ENCODE results near the gene IFI27L1.

Gene IFI27L1

GRCh38 chr14:94093418-94093817 is 12.3 kb downstream of the IFI27L1 start:
- ChIA-PET CTCF (interaction anchor here (0.9 kb wide), 1 partner anchor 43 kb away, joined by 3 read pairs; no protein-coding TSS in a partner anchor), POLR2A (no interaction called here)
- DNase-seq (ENCODE audit: low read depth, low spot score): no peak
- TF ChIP-seq, protein P1, sequence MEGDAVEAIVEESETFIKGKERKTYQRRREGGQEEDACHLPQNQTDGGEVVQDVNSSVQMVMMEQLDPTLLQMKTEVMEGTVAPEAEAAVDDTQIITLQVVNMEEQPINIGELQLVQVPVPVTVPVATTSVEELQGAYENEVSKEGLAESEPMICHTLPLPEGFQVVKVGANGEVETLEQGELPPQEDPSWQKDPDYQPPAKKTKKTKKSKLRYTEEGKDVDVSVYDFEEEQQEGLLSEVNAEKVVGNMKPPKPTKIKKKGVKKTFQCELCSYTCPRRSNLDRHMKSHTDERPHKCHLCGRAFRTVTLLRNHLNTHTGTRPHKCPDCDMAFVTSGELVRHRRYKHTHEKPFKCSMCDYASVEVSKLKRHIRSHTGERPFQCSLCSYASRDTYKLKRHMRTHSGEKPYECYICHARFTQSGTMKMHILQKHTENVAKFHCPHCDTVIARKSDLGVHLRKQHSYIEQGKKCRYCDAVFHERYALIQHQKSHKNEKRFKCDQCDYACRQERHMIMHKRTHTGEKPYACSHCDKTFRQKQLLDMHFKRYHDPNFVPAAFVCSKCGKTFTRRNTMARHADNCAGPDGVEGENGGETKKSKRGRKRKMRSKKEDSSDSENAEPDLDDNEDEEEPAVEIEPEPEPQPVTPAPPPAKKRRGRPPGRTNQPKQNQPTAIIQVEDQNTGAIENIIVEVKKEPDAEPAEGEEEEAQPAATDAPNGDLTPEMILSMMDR (IDR thresholded peaks at IDR 0.05; ENCODE audit: insufficient read depth, low read length, missing control alignments): no peak
- no peak overlapping the region for H3K4me3 ChIP-seq (ENCODE audit: low read depth, low read length)

DNA sequence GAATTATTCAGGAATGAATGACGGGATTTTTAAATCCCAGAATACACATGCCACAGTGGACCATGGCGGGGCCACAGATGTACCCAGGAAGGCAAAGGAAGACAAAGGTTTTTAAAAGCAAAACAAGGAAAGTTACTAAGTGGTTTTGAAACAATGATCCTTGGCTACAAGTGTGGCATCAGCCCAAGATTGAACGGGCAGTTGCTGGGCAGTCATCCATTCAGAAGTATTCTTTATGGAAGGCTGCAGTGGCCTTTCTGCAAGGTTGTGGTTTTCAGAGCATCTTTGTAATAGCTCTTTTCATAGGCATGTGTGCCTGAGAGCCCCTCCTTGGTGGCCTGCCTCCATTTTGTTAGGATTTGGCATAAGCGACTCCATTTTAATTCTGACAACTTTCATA is 16.0 kb downstream of the IFI27L1 start:
- TF ChIP-seq, protein P1 (IDR thresholded peaks at IDR 0.05; ENCODE audit: insufficient read depth, low read length, missing control alignments): no peak
- CTCF ChIA-PET: interaction anchor here (0.6 to 3.6 kb wide), 5 partner anchors 11 to 114 kb away, joined by 3 to 15 read pairs (median 4); no protein-coding TSS in a partner anchor
- no peak overlapping the region for H3K4me3 ChIP-seq (ENCODE audit: low read depth, low read length)
- no peak for DNase-seq (ENCODE audit: low read depth, low spot score)
- POLR2A ChIA-PET: interaction anchor here (1.2 kb wide), 1 partner anchor 16 kb away, joined by 3 read pairs; the partner anchor contains the start of genes DDX24 and IFI27L1

DNA sequence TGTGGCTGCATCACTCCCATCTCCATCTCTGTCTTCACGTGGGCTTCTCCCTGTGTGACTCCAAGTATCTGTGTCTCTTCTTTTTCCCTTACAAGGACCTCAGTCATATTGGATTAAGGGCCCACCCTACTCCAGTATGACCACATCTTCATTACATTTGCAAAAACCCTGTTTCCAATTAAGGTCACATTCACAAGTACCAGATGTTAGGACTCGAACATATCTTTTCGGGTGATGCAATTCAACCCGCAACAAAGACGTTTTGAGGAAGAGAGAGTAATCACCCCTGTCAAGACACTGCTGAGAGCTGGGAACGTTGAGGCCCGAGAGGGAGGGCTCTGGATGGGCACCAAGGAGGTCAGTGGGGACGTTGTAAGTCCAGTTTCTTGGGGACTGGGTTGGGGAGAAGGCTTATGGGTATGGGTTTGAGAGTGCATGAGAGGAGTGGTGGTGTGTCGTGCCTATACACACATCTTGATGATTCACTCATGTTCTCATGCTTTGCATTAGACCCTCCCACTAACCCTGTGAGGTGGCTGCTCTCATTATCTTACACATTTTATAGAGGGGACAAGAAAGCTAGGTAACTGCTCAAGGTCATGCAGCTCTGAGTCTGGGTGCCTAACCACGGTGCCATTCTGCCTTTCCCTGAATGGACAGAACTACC is 17.3 kb downstream of the IFI27L1 start:
- ChIA-PET CTCF (interaction anchor here (1.8 to 3.6 kb wide), 3 partner anchors 8 to 38 kb away, joined by 5 to 15 read pairs (median 12); no protein-coding TSS in a partner anchor), POLR2A (no interaction called here)
- H3K4me3 ChIP-seq (ENCODE audit: low read depth, low read length): no peak overlapping the region
- no peak for DNase-seq (ENCODE audit: low read depth, low spot score)
- TF ChIP-seq, protein P1 (IDR thresholded peaks at IDR 0.05; ENCODE audit: insufficient read depth, low read length, missing control alignments): no peak

- ChIA-PET POLR2A (no interaction called here), CTCF (interaction anchor here (1.0 to 3.6 kb wide), 4 partner anchors 9 to 37 kb away, joined by 4 to 15 read pairs (median 8); partner anchors contain the start of gene IFI27L2)
- DNase-seq (ENCODE audit: low read depth, low spot score): no peak
- TF ChIP-seq, protein P1 (IDR thresholded peaks at IDR 0.05; ENCODE audit: insufficient read depth, low read length, missing control alignments): no peak
- no peak overlapping the region for H3K4me3 ChIP-seq (ENCODE audit: low read depth, low read length)
Observed at GRCh38 chr14:94099006-94099405, 17.9 kb downstream of the IFI27L1 start.

DNA sequence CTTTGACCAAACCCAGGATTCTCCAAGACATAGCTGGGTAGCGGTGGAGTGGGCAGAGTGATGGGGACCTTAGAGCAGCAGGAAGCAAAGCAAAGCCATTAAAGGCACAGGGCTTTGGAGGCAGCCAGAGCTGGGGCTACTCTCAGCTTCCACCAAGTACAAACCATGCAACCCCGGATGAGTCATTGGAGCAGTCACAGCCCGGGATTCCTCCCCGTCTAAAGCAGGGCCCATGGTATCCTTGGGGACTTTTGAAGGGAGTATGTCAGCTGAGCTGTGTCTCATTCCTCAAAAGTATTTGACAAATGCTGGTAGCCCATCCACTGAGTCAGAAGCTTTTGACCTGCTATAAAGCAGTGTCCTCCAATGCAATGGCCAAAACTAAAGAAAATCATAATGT is 19.7 kb downstream of the IFI27L1 start:
- ChIA-PET CTCF (interaction anchor here (0.7 to 3.6 kb wide), 3 partner anchors 12 to 161 kb away, joined by 3 to 15 read pairs (median 3); no protein-coding TSS in a partner anchor), POLR2A (interaction anchor here (0.6 to 0.8 kb wide), 2 partner anchors 12 to 20 kb away, joined by 3 to 5 read pairs; partner anchors contain the start of genes DDX24 and IFI27L1)
- H3K4me3 ChIP-seq (ENCODE audit: low read depth, low read length): no peak overlapping the region
- peak; percentile 45 for DNase-seq (ENCODE audit: low read depth, low spot score)
- TF ChIP-seq, protein P1 (IDR thresholded peaks at IDR 0.05; ENCODE audit: insufficient read depth, low read length, missing control alignments): no peak

- CTCF ChIA-PET: no interaction called here
- POLR2A ChIA-PET: no interaction called here
- TF ChIP-seq, protein P1 (IDR thresholded peaks at IDR 0.05; ENCODE audit: insufficient read depth, low read length, missing control alignments): no peak
- no peak for DNase-seq (ENCODE audit: low read depth, low spot score)
- H3K4me3 ChIP-seq (ENCODE audit: low read depth, low read length): no peak overlapping the region
Observed at GRCh38 chr14:94101748-94102147, 20.6 kb downstream of the IFI27L1 start.

Data from AG04449 (cell line).